HepG2 (cell line): ENCODE data around the gene RASIP1. TPM values are rescaled to one million over a fixed set of nuclear protein-coding genes. Genes with fewer than 3 reads are reported as not detected.

Experiments
- DPF2 ChIP-seq: sonication (generic); formaldehyde crosslinking; IDR thresholded peaks from 2 replicates; pipeline ENCODE4 v1.4.0; 2020; ENCODE audit warnings: mild to moderate bottlenecking, low read depth, missing genetic modification reagents, borderline replicate concordance
- E2F2 ChIP-seq: sonication (generic); formaldehyde crosslinking; IDR thresholded peaks from 2 replicates; pipeline ENCODE4 v1.4.0; 2020; ENCODE audit warnings: missing genetic modification reagents, borderline replicate concordance
- EED ChIP-seq: sonication (generic); formaldehyde crosslinking; IDR thresholded peaks from 2 replicates; pipeline ENCODE4 v1.5.0; 2020; ENCODE audit warnings: mild to moderate bottlenecking, missing genetic modification reagents
- EP300 ChIP-seq, 3 experiments: sonication (generic) in 1 of 3; formaldehyde crosslinking in 1 of 3; IDR thresholded peaks; 2 replicates each; pipeline versions ENCODE4 v1.5.1 to v1.6.1; 2011 to 2020; ENCODE audit warnings: low read depth in 2 of 3, low read length in 2 of 3, borderline replicate concordance in 1 of 3, improper control_type of control experiment in 1 of 3, mild to moderate bottlenecking in 1 of 3, missing genetic modification reagents in 1 of 3, moderate library complexity in 1 of 3
- ETV5 ChIP-seq: IDR thresholded peaks from 2 replicates; pipeline ENCODE4 v1.6.1; 2018; ENCODE audit warnings: missing biosample characterization, missing genetic modification reagents, inconsistent platforms, borderline replicate concordance
- GLMP ChIP-seq: sonication (generic); formaldehyde crosslinking; IDR thresholded peaks from 2 replicates; pipeline ENCODE4 v1.9.0; 2021; ENCODE audit warnings: missing genetic modification reagents, mild to moderate bottlenecking, borderline replicate concordance
- GTF2F1 ChIP-seq: fragments of 150-350 bp; IDR thresholded peaks from 2 replicates; pipeline ENCODE4 v1.6.1; 2014; ENCODE audit warnings: low read length
- HDAC1 ChIP-seq: sonication (generic); formaldehyde crosslinking; IDR thresholded peaks from 2 replicates; pipeline ENCODE4 v1.5.1; 2020; ENCODE audit warnings: mild to moderate bottlenecking, missing genetic modification reagents
- NONO ChIP-seq, 2 experiments: fragments of 450-650 bp in 1 of 2; sonication (generic) in 1 of 2; formaldehyde crosslinking in 1 of 2; IDR thresholded peaks in 1 of 2; conservative IDR thresholded peaks in 1 of 2; 2 replicates each; pipeline versions ENCODE4 v1.6.1 to v1.8.0; 2017 to 2022; ENCODE audit warnings: mild to moderate bottlenecking in 1 of 2, missing genetic modification reagents in 1 of 2, moderate library complexity in 1 of 2
- PBX2 ChIP-seq: IDR thresholded peaks from 2 replicates; pipeline ENCODE4 v1.6.1; 2016; ENCODE audit warnings: control low read depth
- RBM39 ChIP-seq: fragments of 200-400 bp; formaldehyde crosslinking; IDR thresholded peaks from one replicate; pipeline ENCODE4 v1.6.1; 2018; ENCODE audit warnings: antibody characterized with exemption, mild to moderate bottlenecking, low read depth, low read length; ENCODE audit not compliant: poor library complexity, severe bottlenecking
- SMYD3 ChIP-seq: sonication (generic); formaldehyde crosslinking; IDR thresholded peaks from 2 replicates; pipeline ENCODE4 v1.8.1; 2023; ENCODE audit warnings: mild to moderate bottlenecking, missing genetic modification reagents
- TFDP1 ChIP-seq: IDR thresholded peaks from 2 replicates; pipeline ENCODE4 v1.6.1; 2016; ENCODE audit warnings: missing compliant biosample characterization, missing genetic modification reagents, borderline replicate concordance
- ZNF263 ChIP-seq: sonication (generic); formaldehyde crosslinking; IDR thresholded peaks from 2 replicates; pipeline ENCODE4 v1.4.0; 2020; ENCODE audit warnings: missing genetic modification reagents
- ZNF660 ChIP-seq: sonication (generic); formaldehyde crosslinking; IDR thresholded peaks from 2 replicates; pipeline ENCODE4 v1.5.1; 2020; ENCODE audit warnings: mild to moderate bottlenecking, low read depth, missing genetic modification reagents, borderline replicate concordance
- ZNF781 ChIP-seq: sonication (generic); formaldehyde crosslinking; IDR thresholded peaks from 2 replicates; pipeline ENCODE4 v1.5.1; 2020; ENCODE audit warnings: borderline replicate concordance, mild to moderate bottlenecking, missing genetic modification reagents; ENCODE audit errors: not compliant biosample characterization
- ZSCAN9 ChIP-seq: IDR thresholded peaks from 2 replicates; pipeline ENCODE4 v1.6.1; 2016; ENCODE audit warnings: borderline replicate concordance
- polyA plus RNA-seq, 8 experiments: library from polyadenylated mRNA; depleted of rRNA in 3 of 8; stranded (reverse) in 7 of 8; unstranded in 1 of 8; fragments of >200 nt; fragmentation: Illumina TruSeq in 4 of 8; extraction: Trizol in 4 of 8; gene quantifications; 2 replicates each; pipeline versions ENCODE4 v1.2.1 to v1.2.3, GENCODE V29; 2011 to 2016; ENCODE audit warnings: low read depth in 4 of 8, missing spikeins in 1 of 8, mixed read lengths in 1 of 8; ENCODE audit not compliant: insufficient read depth in 1 of 8
- total RNA-seq, 5 experiments: library from RNA; depleted of rRNA; stranded (reverse); fragments of >200 nt; fragmentation: Illumina TruSeq; extraction: Trizol; gene quantifications; 2 replicates each; pipeline ENCODE4 v1.2.3, GENCODE V29; 2016; ENCODE audit warnings: low read depth in 1 of 5
- TF ChIP-seq, protein P1 (sequence below): sonication (generic); formaldehyde crosslinking; conservative IDR thresholded peaks from 2 replicates; pipeline ENCODE4 v1.8.0; 2022; ENCODE audit warnings: mild to moderate bottlenecking, moderate library complexity, missing genetic modification reagents
- TF ChIP-seq, protein P2 (sequence below): fragments of 450-650 bp; IDR thresholded peaks from 2 replicates; pipeline ENCODE4 v1.6.1; 2017; ENCODE audit warnings: mild to moderate bottlenecking

The RASIP1 gene
- total and polyA plus RNA-seq, 2 of the 13 experiments (the other 11 are each of a cell fraction or from before 2014, with no cell fraction given) = 0.44 to 0.58 TPM

DNA sequence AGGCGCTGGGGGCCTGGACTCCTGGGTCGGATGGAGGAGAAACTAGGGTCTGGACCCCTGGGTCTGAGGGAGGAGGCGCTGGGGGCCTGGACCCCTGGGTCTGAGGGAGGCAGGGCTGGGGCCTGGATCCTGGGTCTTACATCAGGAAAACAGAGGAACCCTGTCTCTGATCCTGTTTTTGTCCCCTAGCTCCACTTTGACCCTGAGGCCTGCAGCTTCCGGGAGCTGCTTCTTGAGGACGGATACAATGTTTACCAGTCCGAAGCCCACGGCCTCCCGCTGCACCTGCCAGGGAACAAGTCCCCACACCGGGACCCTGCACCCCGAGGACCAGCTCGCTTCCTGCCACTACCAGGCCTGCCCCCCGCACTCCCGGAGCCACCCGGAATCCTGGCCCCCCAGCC lies 17.3 kb upstream of the RASIP1 start (continued):
- TF ChIP-seq, protein P1, sequence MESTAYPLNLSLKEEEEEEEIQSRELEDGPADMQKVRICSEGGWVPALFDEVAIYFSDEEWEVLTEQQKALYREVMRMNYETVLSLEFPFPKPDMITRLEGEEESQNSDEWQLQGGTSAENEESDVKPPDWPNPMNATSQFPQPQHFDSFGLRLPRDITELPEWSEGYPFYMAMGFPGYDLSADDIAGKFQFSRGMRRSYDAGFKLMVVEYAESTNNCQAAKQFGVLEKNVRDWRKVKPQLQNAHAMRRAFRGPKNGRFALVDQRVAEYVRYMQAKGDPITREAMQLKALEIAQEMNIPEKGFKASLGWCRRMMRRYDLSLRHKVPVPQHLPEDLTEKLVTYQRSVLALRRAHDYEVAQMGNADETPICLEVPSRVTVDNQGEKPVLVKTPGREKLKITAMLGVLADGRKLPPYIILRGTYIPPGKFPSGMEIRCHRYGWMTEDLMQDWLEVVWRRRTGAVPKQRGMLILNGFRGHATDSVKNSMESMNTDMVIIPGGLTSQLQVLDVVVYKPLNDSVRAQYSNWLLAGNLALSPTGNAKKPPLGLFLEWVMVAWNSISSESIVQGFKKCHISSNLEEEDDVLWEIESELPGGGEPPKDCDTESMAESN (CRISPR knock-in tag) = no peak
- TF ChIP-seq ZSCAN9 (CRISPR knock-in tag) = no peak
- no peak for TF ChIP-seq PBX2 (CRISPR knock-in tag)
- no peak for TF ChIP-seq RBM39
- peak; percentile 61; the same call in 1 of the 2 replicates for TF ChIP-seq DPF2 (CRISPR knock-in tag)
- TF ChIP-seq ZNF781 = no peak
- peak in 1 of 2 experiments; percentile 41; a peak in 1 of 4 replicates for TF ChIP-seq EP300 (IDR thresholded peaks at IDR 0.05; ENCODE audit: low read depth in 2 of 2, low read length in 2 of 2)
- TF ChIP-seq EP300 (CRISPR knock-in tag; IDR thresholded peaks at IDR 0.05; ENCODE audit: borderline replicate concordance) = no peak; the same call in 1 of the 2 replicates
- no peak for TF ChIP-seq E2F2
- TF ChIP-seq SMYD3 (CRISPR knock-in tag) = no peak
- peak; percentile 88 for TF ChIP-seq ETV5
- no peak for TF ChIP-seq ZNF660 (CRISPR knock-in tag)
- peak; percentile 51; the same call in 1 of the 2 replicates for TF ChIP-seq HDAC1 (CRISPR knock-in tag)
- TF ChIP-seq GTF2F1 = no peak
- peak; percentile 30; the same call in 1 of the 2 replicates for TF ChIP-seq ZNF263 (CRISPR knock-in tag)
- no peak for TF ChIP-seq TFDP1
- TF ChIP-seq, protein P2, sequence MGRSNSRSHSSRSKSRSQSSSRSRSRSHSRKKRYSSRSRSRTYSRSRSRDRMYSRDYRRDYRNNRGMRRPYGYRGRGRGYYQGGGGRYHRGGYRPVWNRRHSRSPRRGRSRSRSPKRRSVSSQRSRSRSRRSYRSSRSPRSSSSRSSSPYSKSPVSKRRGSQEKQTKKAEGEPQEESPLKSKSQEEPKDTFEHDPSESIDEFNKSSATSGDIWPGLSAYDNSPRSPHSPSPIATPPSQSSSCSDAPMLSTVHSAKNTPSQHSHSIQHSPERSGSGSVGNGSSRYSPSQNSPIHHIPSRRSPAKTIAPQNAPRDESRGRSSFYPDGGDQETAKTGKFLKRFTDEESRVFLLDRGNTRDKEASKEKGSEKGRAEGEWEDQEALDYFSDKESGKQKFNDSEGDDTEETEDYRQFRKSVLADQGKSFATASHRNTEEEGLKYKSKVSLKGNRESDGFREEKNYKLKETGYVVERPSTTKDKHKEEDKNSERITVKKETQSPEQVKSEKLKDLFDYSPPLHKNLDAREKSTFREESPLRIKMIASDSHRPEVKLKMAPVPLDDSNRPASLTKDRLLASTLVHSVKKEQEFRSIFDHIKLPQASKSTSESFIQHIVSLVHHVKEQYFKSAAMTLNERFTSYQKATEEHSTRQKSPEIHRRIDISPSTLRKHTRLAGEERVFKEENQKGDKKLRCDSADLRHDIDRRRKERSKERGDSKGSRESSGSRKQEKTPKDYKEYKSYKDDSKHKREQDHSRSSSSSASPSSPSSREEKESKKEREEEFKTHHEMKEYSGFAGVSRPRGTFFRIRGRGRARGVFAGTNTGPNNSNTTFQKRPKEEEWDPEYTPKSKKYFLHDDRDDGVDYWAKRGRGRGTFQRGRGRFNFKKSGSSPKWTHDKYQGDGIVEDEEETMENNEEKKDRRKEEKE = no peak
- TF ChIP-seq EED (CRISPR knock-in tag) = no peak
- TF ChIP-seq GLMP (CRISPR knock-in tag) = no peak
- TF ChIP-seq NONO (IDR thresholded peaks at IDR 0.05) = no peak
- no peak for TF ChIP-seq NONO (CRISPR knock-in tag; conservative IDR thresholded peaks at IDR 0.05)
